Brain microvascular endothelial cell (primary cell): ENCODE measurements around the gene INTS13.
"Not testable (repeated sequence)": the region's sequence is repeated elsewhere in the genome, so short reads cannot be mapped to it uniquely, and the experiment has no call there.

Experiments
- DNase-seq: peaks from one replicate; pipeline ENCODE4 v3.0.0-alpha.2; 2020
- H3K27ac ChIP-seq: fragments of 250-450 bp; sonication (Bioruptor Pico); 2 replicates; pipeline ENCODE4 v1.5.1; 2020; ENCODE audit warnings: mild to moderate bottlenecking, moderate library complexity
- H3K27me3 ChIP-seq: fragments of 250-450 bp; sonication (Bioruptor Pico); replicated peaks from 2 replicates; pipeline ENCODE4 v1.5.1; 2020; ENCODE audit warnings: mild to moderate bottlenecking
- H3K36me3 ChIP-seq: fragments of 250-450 bp; sonication (Bioruptor Pico); replicated peaks from 2 replicates; pipeline ENCODE4 v1.5.1; 2020; ENCODE audit warnings: mild to moderate bottlenecking
- H3K4me3 ChIP-seq: 2 replicates; pipeline ENCODE4 v1.5.1; 2011; ENCODE audit warnings: low read depth, mild to moderate bottlenecking, control low read depth, low read length, moderate library complexity
- CTCF ChIP-seq: IDR thresholded peaks from 2 replicates; pipeline ENCODE4 v1.5.1; 2011; ENCODE audit warnings: low read depth, mild to moderate bottlenecking, moderate library complexity, low read length, control low read depth, inconsistent platforms; ENCODE audit errors: missing control alignments
- in situ Hi-C: cut with HindIII; loops from 2 replicates; pipeline ENCODE4 v1.10.0; 2017; ENCODE audit warnings: low sequenced_read_pairs, low pct_ligation_motif_present

Gene INTS13

GRCh38 chr12:26867080-26867479 is 70.7 kb downstream of the INTS13 start:
- Histone ChIP-seq H3K36me3 (no peaks in the 10 kb centered on the region), H3K27me3 (no peaks in the 10 kb centered on the region), H3K27ac (no peak overlapping the region), H3K4me3 (no peak overlapping the region)
- DNase-seq: no peak
- in situ Hi-C loops: no loop called here
- TF ChIP-seq CTCF: no peak

GRCh38 chr12:26863515-26863914 is 74.3 kb downstream of the INTS13 start:
- in situ Hi-C loops: no loop called here
- DNase-seq: no peak
- Histone ChIP-seq H3K36me3 (no peaks in the 10 kb centered on the region), H3K4me3 (no peak overlapping the region), H3K27ac (no peak overlapping the region), H3K27me3 (no peaks in the 10 kb centered on the region)
- peak; percentile 64 for TF ChIP-seq CTCF

- H3K27ac ChIP-seq, H3K4me3 ChIP-seq, H3K36me3 ChIP-seq, DNase-seq, H3K27me3 ChIP-seq, in situ Hi-C loops: not testable (repeated sequence)
These were observed 75.0 kb downstream of the INTS13 start for GRCh38 chr12:26862787-26863186.

GRCh38 chr12:26861690-26862089 is 76.1 kb downstream of the INTS13 start:
- Histone ChIP-seq H3K27me3 (no peaks in the 10 kb centered on the region), H3K27ac (no peak overlapping the region), H3K4me3 (no peak overlapping the region), H3K36me3 (no peaks in the 10 kb centered on the region)
- DNase-seq: no peak
- TF ChIP-seq CTCF: no peak
- in situ Hi-C loops: no loop called here

GRCh38 chr12:26857465-26858176 is 80.2 kb downstream of the INTS13 start:
- Histone ChIP-seq H3K4me3 (no peak overlapping the region), H3K27ac (no peak overlapping the region), H3K27me3 (no peaks in the 10 kb centered on the region), H3K36me3 (no peaks in the 10 kb centered on the region)
- in situ Hi-C loops: no loop called here
- TF ChIP-seq CTCF: no peak
- no peak for DNase-seq

- no peaks in the 10 kb centered on the region for H3K36me3 ChIP-seq
- no peak for TF ChIP-seq CTCF
- in situ Hi-C loops: no loop called here
These were observed 82.4 kb downstream of the INTS13 start for GRCh38 chr12:26855337-26855736.

More at GRCh38 chr12:26855337-26855736, 82.4 kb downstream of the INTS13 start:
- no peaks in the 10 kb centered on the region for H3K27me3 ChIP-seq
- no peak overlapping the region for H3K4me3 ChIP-seq
- H3K27ac ChIP-seq: no peak overlapping the region
- no peak for DNase-seq
